ENCODE measurements around the gene PSD4. TPM values are rescaled to one million over a fixed set of nuclear protein-coding genes. Genes with fewer than 3 reads are reported as not detected.

Gene PSD4
- total RNA-seq, 1 donor: 4.7 TPM

DNA sequence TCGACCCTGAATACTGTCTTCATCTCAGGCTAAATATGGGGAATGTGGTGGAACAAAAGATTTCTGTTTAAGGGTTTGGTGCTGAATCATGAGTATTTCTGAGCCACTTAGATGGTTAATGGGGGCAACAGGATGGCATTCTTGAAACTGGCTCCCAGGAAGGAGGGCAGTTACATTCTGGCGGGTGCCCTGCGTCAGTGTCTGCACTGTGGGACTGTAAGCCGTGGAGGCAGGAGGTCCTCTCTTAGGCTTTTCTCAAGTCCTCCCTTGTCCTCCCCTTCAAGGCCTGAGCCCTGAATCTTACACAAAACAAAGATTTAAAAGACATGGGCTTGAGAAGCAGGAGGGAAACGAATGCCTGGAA is 45.7 kb downstream of the PSD4 start:
- no peak for DNase-seq (ENCODE audit: low read depth)
- TF ChIP-seq, protein P1, sequence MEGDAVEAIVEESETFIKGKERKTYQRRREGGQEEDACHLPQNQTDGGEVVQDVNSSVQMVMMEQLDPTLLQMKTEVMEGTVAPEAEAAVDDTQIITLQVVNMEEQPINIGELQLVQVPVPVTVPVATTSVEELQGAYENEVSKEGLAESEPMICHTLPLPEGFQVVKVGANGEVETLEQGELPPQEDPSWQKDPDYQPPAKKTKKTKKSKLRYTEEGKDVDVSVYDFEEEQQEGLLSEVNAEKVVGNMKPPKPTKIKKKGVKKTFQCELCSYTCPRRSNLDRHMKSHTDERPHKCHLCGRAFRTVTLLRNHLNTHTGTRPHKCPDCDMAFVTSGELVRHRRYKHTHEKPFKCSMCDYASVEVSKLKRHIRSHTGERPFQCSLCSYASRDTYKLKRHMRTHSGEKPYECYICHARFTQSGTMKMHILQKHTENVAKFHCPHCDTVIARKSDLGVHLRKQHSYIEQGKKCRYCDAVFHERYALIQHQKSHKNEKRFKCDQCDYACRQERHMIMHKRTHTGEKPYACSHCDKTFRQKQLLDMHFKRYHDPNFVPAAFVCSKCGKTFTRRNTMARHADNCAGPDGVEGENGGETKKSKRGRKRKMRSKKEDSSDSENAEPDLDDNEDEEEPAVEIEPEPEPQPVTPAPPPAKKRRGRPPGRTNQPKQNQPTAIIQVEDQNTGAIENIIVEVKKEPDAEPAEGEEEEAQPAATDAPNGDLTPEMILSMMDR (IDR thresholded peaks at IDR 0.05; ENCODE audit: insufficient read depth, low read depth, low read length): no peak
- no peak overlapping the region for H3K4me3 ChIP-seq (ENCODE audit: low read depth, low read length)

DNA sequence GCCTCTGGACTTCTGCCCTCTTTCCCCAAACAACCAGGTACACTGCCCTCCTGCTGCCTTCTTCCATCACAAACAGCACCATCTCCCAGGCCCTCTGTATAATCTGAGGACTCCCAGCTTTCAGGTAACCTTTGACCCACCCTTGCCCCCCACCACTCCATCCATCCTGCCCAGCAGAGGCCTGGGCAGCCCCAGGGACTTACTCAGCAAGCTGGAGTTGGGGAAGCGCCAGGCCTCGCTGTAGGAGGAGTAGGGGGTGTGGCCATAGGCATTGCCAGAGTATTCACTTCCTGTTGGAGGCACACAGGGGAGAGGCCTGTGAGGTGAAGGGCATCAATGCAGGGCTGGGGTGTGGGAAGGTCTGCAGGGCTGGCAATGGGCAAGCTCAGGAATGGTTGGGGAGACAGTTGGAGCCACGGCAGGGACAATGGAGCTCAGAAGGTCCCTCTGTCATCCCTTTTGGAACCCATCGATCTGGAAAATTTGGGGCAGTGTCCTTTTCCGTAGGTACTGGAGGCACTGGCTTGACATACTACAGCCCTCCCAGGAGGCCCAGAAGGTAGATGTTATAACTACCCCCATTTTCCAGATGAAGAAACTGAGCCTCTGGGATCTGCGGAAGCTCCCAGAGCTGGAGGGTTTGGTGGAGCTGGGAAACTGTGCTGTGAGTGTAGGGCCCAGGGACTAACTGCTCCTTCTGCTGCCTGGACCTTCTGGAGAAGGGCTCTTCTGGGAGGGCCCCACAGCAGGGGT is 46.3 kb downstream of the PSD4 start:
- TF ChIP-seq, protein P1 (IDR thresholded peaks at IDR 0.05; ENCODE audit: insufficient read depth, low read depth, low read length): no peak
- no peak overlapping the region for H3K4me3 ChIP-seq (ENCODE audit: low read depth, low read length)
- DNase-seq (ENCODE audit: low read depth): peak; percentile 48

DNA sequence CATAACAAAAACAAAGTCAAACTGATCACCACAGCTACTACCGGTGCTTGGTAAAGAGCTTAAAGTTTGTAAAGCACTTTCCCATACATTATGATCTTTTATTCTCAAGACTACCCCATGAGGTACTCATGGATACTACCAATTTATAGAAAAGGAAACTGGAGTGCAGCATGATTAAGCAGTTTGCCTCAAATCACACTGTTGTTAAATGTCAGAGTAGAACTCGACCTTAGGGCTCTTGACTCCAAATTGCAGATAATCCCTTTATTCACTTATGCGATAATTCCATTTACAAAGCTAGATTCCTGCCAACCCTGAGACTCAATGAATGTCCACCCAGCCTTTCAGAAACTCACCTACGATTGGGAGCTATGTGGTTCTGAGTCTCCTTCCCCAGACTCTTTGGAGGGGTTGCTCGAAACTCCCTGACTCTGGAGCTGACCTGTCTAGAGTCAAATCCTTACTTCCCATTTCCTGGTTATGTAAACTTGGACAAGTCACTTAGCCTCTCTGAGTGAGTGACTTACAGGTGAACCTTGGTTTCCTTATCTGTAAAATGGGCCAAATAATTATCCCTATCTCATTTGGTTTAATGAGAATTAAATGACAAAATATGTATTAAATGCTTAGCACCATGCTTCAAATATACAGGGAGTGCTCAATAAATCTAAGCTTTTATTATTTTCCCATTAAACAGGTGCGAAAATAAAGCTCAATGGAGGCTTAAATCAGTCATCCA is 47.4 kb downstream of the PSD4 start:
- TF ChIP-seq, protein P1 (IDR thresholded peaks at IDR 0.05; ENCODE audit: insufficient read depth, low read depth, low read length): no peak
- no peak for DNase-seq (ENCODE audit: low read depth)
- H3K4me3 ChIP-seq (ENCODE audit: low read depth, low read length): no peak overlapping the region

DNA sequence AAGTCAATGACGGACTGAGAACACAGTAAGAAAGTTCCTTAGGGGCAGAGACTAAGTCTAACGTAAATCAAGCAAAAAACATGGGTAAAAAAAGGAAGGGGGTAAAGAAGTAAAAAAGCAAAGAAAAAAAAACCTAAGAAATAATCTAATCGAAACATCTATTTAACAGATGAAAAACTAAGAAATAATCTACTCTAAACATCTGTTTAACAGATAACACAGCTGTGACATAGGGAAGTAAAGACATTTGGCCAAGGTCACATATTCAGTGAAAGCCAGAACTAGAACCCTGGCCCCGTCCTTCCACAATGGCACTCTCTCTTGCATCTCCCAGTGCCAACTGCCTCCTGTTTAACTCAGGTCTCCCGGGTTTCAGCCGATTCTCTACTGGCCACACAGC is 48.1 kb downstream of the PSD4 start:
- DNase-seq (ENCODE audit: low read depth): no peak
- no peak overlapping the region for H3K4me3 ChIP-seq (ENCODE audit: low read depth, low read length)
- TF ChIP-seq, protein P1 (IDR thresholded peaks at IDR 0.05; ENCODE audit: insufficient read depth, low read depth, low read length): no peak

DNA sequence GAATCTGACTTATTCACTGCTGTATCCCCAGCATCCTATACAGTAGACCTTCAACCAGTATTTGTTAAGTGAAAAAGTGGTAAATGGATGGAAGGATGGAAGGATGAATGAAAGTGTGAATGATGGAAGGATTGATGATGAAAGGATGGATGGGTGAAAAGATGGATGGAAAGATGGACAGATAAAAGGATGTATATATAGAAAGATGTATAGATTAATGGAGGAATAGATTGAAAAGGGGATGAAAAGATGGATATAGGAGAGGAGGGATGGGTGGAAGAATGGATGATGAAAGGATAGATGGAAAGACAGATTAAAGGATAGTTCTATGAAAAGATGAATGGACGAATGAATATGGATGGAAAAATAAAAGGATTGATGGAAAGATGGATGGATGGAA is 50.0 kb downstream of the PSD4 start:
- TF ChIP-seq, protein P1 (IDR thresholded peaks at IDR 0.05; ENCODE audit: insufficient read depth, low read depth, low read length): no peak
- no peak for DNase-seq (ENCODE audit: low read depth)

DNA sequence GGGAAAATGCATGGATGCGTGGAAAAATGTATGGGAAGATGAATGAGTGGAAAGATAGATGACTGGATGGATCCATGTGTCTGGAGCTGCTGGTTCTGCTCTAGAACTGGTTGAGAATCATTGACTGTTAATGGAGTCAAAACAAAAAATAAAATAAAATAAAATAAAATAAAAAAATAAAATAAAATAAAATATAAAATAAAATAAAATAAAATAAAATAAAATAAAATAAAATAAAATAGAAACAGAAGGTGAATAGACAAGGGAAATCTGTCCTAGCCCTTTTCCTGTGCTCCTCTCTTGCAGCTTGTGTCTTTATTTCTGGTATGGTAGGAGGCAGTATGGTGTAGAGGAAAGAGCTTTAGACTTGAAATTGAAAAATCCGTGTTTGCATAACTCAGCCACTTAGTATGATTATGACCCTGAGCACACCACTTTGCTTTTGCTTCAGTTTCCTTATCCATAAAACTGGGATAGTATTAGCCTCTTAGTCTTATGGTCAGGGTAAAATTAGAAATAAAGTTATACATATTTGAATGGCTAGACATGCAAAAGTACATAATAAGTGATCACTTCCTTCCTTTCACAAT is 51.0 kb downstream of the PSD4 start:
- H3K4me3 ChIP-seq (ENCODE audit: low read depth, low read length): no peak overlapping the region
- no peak for DNase-seq (ENCODE audit: low read depth)
- TF ChIP-seq, protein P1 (IDR thresholded peaks at IDR 0.05; ENCODE audit: insufficient read depth, low read depth, low read length): no peak

More for the DNA sequence above, 50.0 kb downstream of the PSD4 start:
- H3K4me3 ChIP-seq (ENCODE audit: low read depth, low read length): no peak overlapping the region
